PFSK-1 (cell line): ENCODE results near the gene GTF2F2.

ENCODE experiments used
- FOXP2 ChIP-seq: optimal IDR thresholded peaks from 2 replicates; pipeline ENCODE3; 2011; ENCODE audit warnings: borderline replicate concordance, control low read depth, inconsistent platforms; ENCODE audit not compliant: insufficient read depth; ENCODE audit errors: extremely low read length, extremely low read depth
- POLR2AphosphoS5 ChIP-seq: IDR thresholded peaks from 2 replicates; pipeline ENCODE4 v1.6.1; 2012; ENCODE audit warnings: low read depth, mild to moderate bottlenecking, control low read depth, low read length, moderate library complexity
- SIN3A ChIP-seq: IDR thresholded peaks from 2 replicates; pipeline ENCODE4 v1.6.1; 2012; ENCODE audit warnings: mild to moderate bottlenecking, low read length, moderate library complexity, borderline replicate concordance; ENCODE audit not compliant: insufficient read depth
- TAF1 ChIP-seq: IDR thresholded peaks from 2 replicates; pipeline ENCODE4 v1.6.1; 2012; ENCODE audit warnings: low read length, control low read depth, borderline replicate concordance; ENCODE audit not compliant: insufficient read depth
- TF ChIP-seq, protein P1 (sequence below), 2 experiments: IDR thresholded peaks; 2 replicates each; pipeline versions ENCODE4 v1.6.1 to v1.8.0; 2011 to 2012; ENCODE audit warnings: low read depth in 2 of 2, low read length in 2 of 2, control low read depth in 1 of 2, inconsistent platforms in 1 of 2, mild to moderate bottlenecking in 1 of 2, moderate library complexity in 1 of 2; ENCODE audit not compliant: insufficient read depth in 1 of 2

GTF2F2 gene

DNA sequence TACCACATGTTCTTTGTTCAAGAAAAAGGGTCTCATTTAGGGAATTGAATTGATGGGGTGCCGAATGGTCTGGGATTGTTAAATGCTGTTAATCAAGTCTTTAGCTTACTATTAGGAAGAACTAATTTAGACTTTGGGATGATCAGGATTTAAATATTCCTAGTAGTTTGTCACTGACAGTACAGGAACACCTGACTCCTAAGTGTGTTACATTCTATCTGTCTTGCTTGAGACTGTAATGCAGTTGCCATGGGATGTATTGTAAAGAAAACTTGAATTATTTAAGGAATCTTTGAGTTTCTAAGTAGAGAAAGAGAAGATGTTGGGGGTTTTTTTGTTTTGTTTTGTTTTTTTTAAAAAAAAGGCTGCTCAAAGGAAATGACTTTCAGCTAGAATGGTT is 98.4 kb downstream of the GTF2F2 start:
- TF ChIP-seq, protein P1, sequence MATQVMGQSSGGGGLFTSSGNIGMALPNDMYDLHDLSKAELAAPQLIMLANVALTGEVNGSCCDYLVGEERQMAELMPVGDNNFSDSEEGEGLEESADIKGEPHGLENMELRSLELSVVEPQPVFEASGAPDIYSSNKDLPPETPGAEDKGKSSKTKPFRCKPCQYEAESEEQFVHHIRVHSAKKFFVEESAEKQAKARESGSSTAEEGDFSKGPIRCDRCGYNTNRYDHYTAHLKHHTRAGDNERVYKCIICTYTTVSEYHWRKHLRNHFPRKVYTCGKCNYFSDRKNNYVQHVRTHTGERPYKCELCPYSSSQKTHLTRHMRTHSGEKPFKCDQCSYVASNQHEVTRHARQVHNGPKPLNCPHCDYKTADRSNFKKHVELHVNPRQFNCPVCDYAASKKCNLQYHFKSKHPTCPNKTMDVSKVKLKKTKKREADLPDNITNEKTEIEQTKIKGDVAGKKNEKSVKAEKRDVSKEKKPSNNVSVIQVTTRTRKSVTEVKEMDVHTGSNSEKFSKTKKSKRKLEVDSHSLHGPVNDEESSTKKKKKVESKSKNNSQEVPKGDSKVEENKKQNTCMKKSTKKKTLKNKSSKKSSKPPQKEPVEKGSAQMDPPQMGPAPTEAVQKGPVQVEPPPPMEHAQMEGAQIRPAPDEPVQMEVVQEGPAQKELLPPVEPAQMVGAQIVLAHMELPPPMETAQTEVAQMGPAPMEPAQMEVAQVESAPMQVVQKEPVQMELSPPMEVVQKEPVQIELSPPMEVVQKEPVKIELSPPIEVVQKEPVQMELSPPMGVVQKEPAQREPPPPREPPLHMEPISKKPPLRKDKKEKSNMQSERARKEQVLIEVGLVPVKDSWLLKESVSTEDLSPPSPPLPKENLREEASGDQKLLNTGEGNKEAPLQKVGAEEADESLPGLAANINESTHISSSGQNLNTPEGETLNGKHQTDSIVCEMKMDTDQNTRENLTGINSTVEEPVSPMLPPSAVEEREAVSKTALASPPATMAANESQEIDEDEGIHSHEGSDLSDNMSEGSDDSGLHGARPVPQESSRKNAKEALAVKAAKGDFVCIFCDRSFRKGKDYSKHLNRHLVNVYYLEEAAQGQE (IDR thresholded peaks at IDR 0.05; ENCODE audit: insufficient read depth in 1 of 2, low read depth in 2 of 2, low read length in 2 of 2): no peak
- TF ChIP-seq TAF1: no peak
- TF ChIP-seq POLR2AphosphoS5: no peak
- no peak for TF ChIP-seq SIN3A
- TF ChIP-seq FOXP2: no peak

DNA sequence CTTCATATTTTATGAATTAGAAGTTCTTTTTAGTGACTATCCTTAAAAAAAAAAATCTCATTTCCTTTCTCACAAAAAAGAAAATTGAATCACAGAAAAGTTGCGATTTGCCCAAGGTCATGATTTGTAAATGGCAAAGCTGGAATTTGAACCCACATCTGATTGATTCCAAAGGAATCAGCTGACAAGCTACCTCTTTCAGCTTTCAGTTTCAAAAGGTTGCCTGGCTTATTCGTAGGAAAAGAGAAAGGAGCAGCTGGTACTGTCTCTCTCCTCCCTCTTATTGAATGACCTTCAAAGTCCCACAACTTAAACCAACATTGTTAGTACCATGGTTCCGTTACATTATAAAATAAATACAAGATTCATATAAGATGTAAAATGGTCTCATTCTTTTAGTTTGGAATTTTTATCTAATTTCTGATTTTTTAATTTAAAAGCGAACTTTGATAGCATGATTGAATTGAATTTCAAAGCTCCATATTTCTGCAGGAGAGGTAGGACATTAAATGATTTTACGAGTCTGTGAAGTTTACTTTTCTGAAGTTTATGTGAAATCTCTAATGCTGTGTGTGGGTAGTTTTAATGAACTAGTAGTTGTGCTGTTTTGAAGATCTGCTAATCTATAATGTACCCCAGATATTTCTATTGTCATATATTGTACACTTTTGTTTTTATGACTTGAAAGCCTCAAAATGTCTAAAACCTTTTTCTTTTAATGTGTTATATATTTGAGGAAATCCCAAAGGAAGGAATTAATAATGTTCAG is 99.0 kb downstream of the GTF2F2 start:
- TF ChIP-seq, protein P1 (IDR thresholded peaks at IDR 0.05; ENCODE audit: insufficient read depth in 1 of 2, low read depth in 2 of 2, low read length in 2 of 2): no peak
- TF ChIP-seq TAF1: no peak
- TF ChIP-seq POLR2AphosphoS5: no peak
- no peak for TF ChIP-seq SIN3A
- no peak for TF ChIP-seq FOXP2

GRCh38 chr13:45219938-45220375 is 99.6 kb downstream of the GTF2F2 start:
- TF ChIP-seq, protein P1 (IDR thresholded peaks at IDR 0.05; ENCODE audit: insufficient read depth in 1 of 2, low read depth in 2 of 2, low read length in 2 of 2): no peak
- TF ChIP-seq TAF1: no peak
- TF ChIP-seq FOXP2: no peak
- no peak for TF ChIP-seq POLR2AphosphoS5
- TF ChIP-seq SIN3A: no peak

- TF ChIP-seq TAF1 (no peak), FOXP2 (no peak), SIN3A (no peak), POLR2AphosphoS5 (no peak)
- TF ChIP-seq, protein P1 (IDR thresholded peaks at IDR 0.05; ENCODE audit: insufficient read depth in 1 of 2, low read depth in 2 of 2, low read length in 2 of 2): no peak
Observed at GRCh38 chr13:45220403-45220802, 100.1 kb downstream of the GTF2F2 start.
